GM23338 (cell line): ENCODE results near the gene SLC24A4.

ENCODE experiments used
- CREB1 ChIP-seq: fragments of 250-450 bp; sonication (Bioruptor Pico); IDR thresholded peaks from 2 replicates; pipeline ENCODE4 v1.5.0; 2020; ENCODE audit warnings: low read depth, mild to moderate bottlenecking, moderate library complexity
- ETS1 ChIP-seq: IDR thresholded peaks from 2 replicates; pipeline ENCODE4 v1.6.1; 2016; ENCODE audit warnings: antibody characterized with exemption
- EZH2 ChIP-seq: fragments of 200-600 bp; sonication (generic); IDR thresholded peaks from one replicate; pipeline ENCODE4 v1.8.0; 2017; ENCODE audit warnings: antibody characterized with exemption, mild to moderate bottlenecking, low read depth; ENCODE audit not compliant: unreplicated experiment
- EZH2phosphoT487 ChIP-seq: fragments of 200-600 bp; sonication (generic); IDR thresholded peaks from one replicate; pipeline ENCODE4 v1.8.1; 2018; ENCODE audit warnings: antibody characterized with exemption; ENCODE audit not compliant: unreplicated experiment
- JUNB ChIP-seq: IDR thresholded peaks from one replicate; pipeline ENCODE4 v1.6.1; 2016; ENCODE audit warnings: antibody characterized with exemption; ENCODE audit not compliant: unreplicated experiment
- NANOG ChIP-seq: IDR thresholded peaks from 2 replicates; pipeline ENCODE4 v1.6.1; 2016; ENCODE audit warnings: antibody characterized with exemption, borderline replicate concordance
- POLR2AphosphoS5 ChIP-seq: IDR thresholded peaks from 2 replicates; pipeline ENCODE4 v1.6.1; 2016; ENCODE audit warnings: antibody characterized with exemption, low read depth
- REST ChIP-seq: IDR thresholded peaks from one replicate; pipeline ENCODE4 v1.6.1; 2018; ENCODE audit warnings: antibody characterized with exemption; ENCODE audit not compliant: unreplicated experiment
- STAT1 ChIP-seq: IDR thresholded peaks from one replicate; pipeline ENCODE4 v1.6.1; 2016; ENCODE audit warnings: antibody characterized with exemption; ENCODE audit not compliant: unreplicated experiment
- ZNF114 ChIP-seq: fragments of 250-450 bp; sonication (Bioruptor Pico); IDR thresholded peaks from 2 replicates; pipeline ENCODE4 v1.5.0; 2020; ENCODE audit warnings: mild to moderate bottlenecking, moderate library complexity
- ZNF331 ChIP-seq: fragments of 250-450 bp; sonication (Bioruptor Pico); IDR thresholded peaks from 2 replicates; pipeline ENCODE4 v1.5.0; 2020; ENCODE audit warnings: low read depth, mild to moderate bottlenecking, moderate library complexity
- ZNF462 ChIP-seq: fragments of 250-450 bp; sonication (Bioruptor Pico); IDR thresholded peaks from 2 replicates; pipeline ENCODE4 v1.5.0; 2020; ENCODE audit warnings: mild to moderate bottlenecking, moderate library complexity
- TF ChIP-seq, protein P1 (sequence below), 2 experiments: fragments of 200-600 bp in 1 of 2; sonication (generic) in 1 of 2; conservative IDR thresholded peaks; 2 replicates each; pipeline versions ENCODE4 v1.5.1 to v1.6.1; 2016 to 2017; ENCODE audit warnings: antibody characterized with exemption in 2 of 2, low read depth in 2 of 2, mild to moderate bottlenecking in 2 of 2, moderate library complexity in 1 of 2

DNA sequence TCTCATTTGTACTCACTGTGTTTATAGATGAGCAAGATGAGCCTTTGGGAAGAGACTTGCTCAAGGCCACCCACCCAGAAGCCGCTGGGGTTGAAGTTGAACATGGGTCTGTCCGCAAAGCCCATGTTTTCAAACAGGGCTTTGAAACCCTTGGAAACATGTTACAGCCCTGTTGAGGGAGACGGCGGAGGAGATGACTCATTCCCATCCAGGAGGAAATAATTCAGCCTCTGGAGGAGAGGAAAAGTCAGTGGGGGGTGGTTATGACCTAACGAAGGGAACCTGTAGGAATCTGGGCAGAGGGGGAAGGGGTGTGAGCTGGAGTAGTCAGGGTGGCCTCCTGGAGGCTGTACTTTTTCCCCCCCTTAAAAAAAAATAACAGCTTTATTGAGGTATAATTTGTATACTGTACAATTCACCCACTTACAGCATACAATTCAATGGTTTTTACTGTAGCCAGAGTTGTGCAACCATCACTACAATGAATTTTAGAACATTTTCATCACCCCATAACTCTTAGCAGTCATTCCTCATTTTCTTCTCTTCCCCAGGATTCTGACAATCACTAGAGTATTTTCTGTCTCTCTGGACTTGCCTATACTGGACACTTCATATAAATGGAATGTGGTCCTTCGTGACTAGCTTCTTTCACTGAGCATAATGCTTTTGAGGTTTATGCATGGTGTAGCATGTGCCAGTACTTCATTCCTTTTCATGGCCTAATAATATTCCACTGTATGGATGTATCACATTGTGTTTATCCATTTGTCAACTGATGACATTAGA, 188.7 kb downstream of the SLC24A4 start:
- TF ChIP-seq, protein P1, sequence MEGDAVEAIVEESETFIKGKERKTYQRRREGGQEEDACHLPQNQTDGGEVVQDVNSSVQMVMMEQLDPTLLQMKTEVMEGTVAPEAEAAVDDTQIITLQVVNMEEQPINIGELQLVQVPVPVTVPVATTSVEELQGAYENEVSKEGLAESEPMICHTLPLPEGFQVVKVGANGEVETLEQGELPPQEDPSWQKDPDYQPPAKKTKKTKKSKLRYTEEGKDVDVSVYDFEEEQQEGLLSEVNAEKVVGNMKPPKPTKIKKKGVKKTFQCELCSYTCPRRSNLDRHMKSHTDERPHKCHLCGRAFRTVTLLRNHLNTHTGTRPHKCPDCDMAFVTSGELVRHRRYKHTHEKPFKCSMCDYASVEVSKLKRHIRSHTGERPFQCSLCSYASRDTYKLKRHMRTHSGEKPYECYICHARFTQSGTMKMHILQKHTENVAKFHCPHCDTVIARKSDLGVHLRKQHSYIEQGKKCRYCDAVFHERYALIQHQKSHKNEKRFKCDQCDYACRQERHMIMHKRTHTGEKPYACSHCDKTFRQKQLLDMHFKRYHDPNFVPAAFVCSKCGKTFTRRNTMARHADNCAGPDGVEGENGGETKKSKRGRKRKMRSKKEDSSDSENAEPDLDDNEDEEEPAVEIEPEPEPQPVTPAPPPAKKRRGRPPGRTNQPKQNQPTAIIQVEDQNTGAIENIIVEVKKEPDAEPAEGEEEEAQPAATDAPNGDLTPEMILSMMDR (conservative IDR thresholded peaks at IDR 0.05; ENCODE audit: low read depth in 2 of 2) = no peak
- TF ChIP-seq POLR2AphosphoS5 (no peak), ZNF114 (CRISPR knock-in tag) (no peak), NANOG (no peak), CREB1 (CRISPR knock-in tag) (no peak), EZH2 (no peak), ZNF462 (CRISPR knock-in tag) (no peak), STAT1 (no peak), REST (no peak), EZH2phosphoT487 (no peak), ZNF331 (no peak), JUNB (no peak), ETS1 (no peak)
